ENCODE data around the gene ENC1. TPM values are rescaled to one million over a fixed set of nuclear protein-coding genes. Genes with fewer than 3 reads are reported as not detected.
A peak's percentile ranks its signal among the peaks of the same experiment; 100 is the strongest.

ENC1 gene
- total and polyA plus RNA-seq, 4 experiments from 2014 or later = 0.10 to 0.84 (median 0.68) TPM

DNA sequence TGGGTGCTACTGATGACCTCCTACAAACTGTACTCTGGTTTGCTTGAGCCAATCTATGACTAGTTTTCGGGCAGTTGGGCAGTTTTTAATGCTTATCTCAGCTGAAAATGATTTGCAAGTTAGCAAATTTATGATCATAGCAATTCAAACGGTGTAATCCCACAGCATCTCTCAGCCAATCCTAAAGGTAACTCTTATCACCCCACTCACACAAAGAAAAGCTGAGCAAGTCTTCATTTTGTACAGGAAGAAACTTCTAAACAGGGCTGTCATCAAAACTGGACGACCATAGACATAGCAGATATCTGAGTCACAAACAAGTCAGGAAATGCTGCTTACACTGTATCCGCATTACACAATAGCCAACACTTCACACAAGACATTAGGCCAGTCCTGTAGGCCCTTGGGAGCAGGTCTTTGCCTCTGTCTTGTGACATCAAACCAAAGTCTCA, 2.6 kb upstream of the ENC1 start:
- H3K27ac ChIP-seq (ENCODE audit: low read depth, low read length) = no peak overlapping the region
- intact Hi-C loops (cut with micrococcal nuclease) = loop anchor here (2.0 to 10.0 kb wide), 3 partner anchors 248 to 608 kb away; no protein-coding TSS in a partner anchor
- no peak overlapping the region for H3K27ac Mint-ChIP-seq
- ChIA-PET POLR2A (ENCODE audit: partially characterized antibody) (no interaction called here), CTCF (ENCODE audit: partially characterized antibody) (interaction anchor here (1.1 to 8.8 kb wide), 5 partner anchors 9 to 741 kb away, joined by 3 to 58 read pairs (median 4); no protein-coding TSS in a partner anchor)
- no peaks in the 10 kb centered on the region for H3K36me3 Mint-ChIP-seq
- no peak overlapping the region for H3K4me3 ChIP-seq (ENCODE audit: low read length in 2 of 2)
- H3K36me3 ChIP-seq (ENCODE audit: insufficient read depth, low read length) = no peaks in the 10 kb centered on the region
- H3K4me1 ChIP-seq (ENCODE audit: insufficient read depth, low read length) = peaks cover 25% of the 10 kb centered on the region
- H3K4me3 Mint-ChIP-seq = no peak overlapping the region
- DNase-seq = no peak
- no peaks in the 10 kb centered on the region for H3K9me3 ChIP-seq (ENCODE audit: control insufficient read depth in 1 of 2, low read length in 2 of 2)
- no peaks in the 10 kb centered on the region for H3K9me3 Mint-ChIP-seq
- H3K4me1 Mint-ChIP-seq = peaks cover 15 to 32% (median 22%) of the 10 kb centered on the region in 4 donors
- H3K27me3 ChIP-seq (ENCODE audit: insufficient read depth, low read length) = no peaks in the 10 kb centered on the region
- peaks cover 4 to 7% of the 10 kb centered on the region in 2 donors for H3K27me3 Mint-ChIP-seq

- H3K4me1 ChIP-seq (ENCODE audit: insufficient read depth, low read length) = peaks cover 25% of the 10 kb centered on the region
- H3K27me3 ChIP-seq (ENCODE audit: insufficient read depth, low read length) = no peaks in the 10 kb centered on the region
- Mint-ChIP-seq H3K4me3 (peak overlapping the region in 3 of 8 donors; percentile 89 to 96 (median 91)), H3K9me3 (no peaks in the 10 kb centered on the region), H3K36me3 (no peaks in the 10 kb centered on the region), H3K27ac (no peak overlapping the region), H3K27me3 (peaks cover 5 to 7% of the 10 kb centered on the region in 2 donors), H3K4me1 (peaks cover 15 to 33% (median 22%) of the 10 kb centered on the region in 4 donors)
- intact Hi-C loops (cut with micrococcal nuclease) = loop anchor here (2.0 to 10.0 kb wide), 3 partner anchors 248 to 608 kb away; no protein-coding TSS in a partner anchor
- no peaks in the 10 kb centered on the region for H3K9me3 ChIP-seq (ENCODE audit: control insufficient read depth in 1 of 2, low read length in 2 of 2)
- no peak overlapping the region for H3K27ac ChIP-seq (ENCODE audit: low read depth, low read length)
- H3K4me3 ChIP-seq (ENCODE audit: low read length in 2 of 2) = no peak overlapping the region
- DNase-seq = no peak
- no peaks in the 10 kb centered on the region for H3K36me3 ChIP-seq (ENCODE audit: insufficient read depth, low read length)
- ChIA-PET CTCF (ENCODE audit: partially characterized antibody) (interaction anchor here (1.1 to 8.8 kb wide), 5 partner anchors 8 to 740 kb away, joined by 3 to 58 read pairs (median 4); no protein-coding TSS in a partner anchor), POLR2A (ENCODE audit: partially characterized antibody) (no interaction called here)
Measured at GRCh38 chr5:74642543-74642863, 2.0 kb upstream of the ENC1 start.

DNA sequence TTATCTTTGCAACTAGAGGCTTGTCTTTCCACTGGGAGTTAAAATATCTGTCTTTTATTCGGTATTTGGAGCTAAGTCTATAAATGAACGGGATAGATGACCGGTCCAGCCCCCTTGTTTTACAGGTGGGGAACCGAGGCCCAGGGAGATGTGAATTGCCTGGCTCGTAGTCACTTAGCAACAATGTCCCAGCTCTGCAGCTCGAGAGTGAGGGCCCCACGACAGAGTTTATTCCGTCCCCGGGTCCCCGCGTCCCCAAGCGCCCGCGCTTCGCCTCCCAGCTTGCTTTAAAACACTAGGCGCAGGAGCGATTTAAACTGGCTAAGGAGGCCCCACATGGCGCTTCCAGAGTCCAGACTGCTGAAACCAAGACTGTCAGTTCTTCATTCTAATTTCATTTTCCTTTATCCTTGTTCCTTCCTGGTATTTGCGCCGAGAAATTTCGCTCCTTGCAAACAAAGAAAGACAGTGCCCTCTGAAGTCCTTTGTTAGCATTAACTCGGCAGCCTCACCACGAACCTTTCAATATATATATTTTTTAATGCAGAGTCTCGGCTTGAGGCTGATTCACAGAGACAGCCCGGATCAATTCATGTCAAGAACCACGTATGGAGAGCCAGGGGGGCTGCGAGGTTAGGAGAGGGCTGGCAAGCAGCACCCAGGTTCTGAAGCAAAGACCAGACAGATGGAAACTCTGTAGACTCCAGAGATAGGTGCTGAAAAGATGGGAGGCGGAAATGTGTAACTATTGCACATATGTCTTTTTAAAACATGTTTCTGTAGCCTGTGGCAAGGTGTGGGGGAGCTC, 1.4 kb upstream of the ENC1 start:
- Mint-ChIP-seq H3K4me1 (peaks cover 15 to 33% (median 22%) of the 10 kb centered on the region in 4 donors), H3K36me3 (no peaks in the 10 kb centered on the region), H3K27ac (peak overlapping the region in 1 of 7 donors; percentile 27), H3K4me3 (peak overlapping the region; percentile 84 to 96 (median 90)), H3K9me3 (no peaks in the 10 kb centered on the region), H3K27me3 (peaks cover 7 to 10% of the 10 kb centered on the region in 2 donors)
- Histone ChIP-seq H3K4me3 (ENCODE audit: low read length in 2 of 2) (peak overlapping the region in 1 of 2 donors; percentile 64), H3K4me1 (ENCODE audit: insufficient read depth, low read length) (peaks cover 25% of the 10 kb centered on the region), H3K27me3 (ENCODE audit: insufficient read depth, low read length) (no peaks in the 10 kb centered on the region), H3K27ac (ENCODE audit: low read depth, low read length) (no peak overlapping the region), H3K9me3 (ENCODE audit: control insufficient read depth in 1 of 2, low read length in 2 of 2) (no peaks in the 10 kb centered on the region), H3K36me3 (ENCODE audit: insufficient read depth, low read length) (no peaks in the 10 kb centered on the region)
- intact Hi-C loops (cut with micrococcal nuclease) = loop anchor here (2.0 to 10.0 kb wide), 6 partner anchors 65 to 1051 kb away; no protein-coding TSS in a partner anchor
- ChIA-PET CTCF (ENCODE audit: partially characterized antibody) (interaction anchor here (0.8 to 8.8 kb wide), 5 partner anchors 8 to 740 kb away, joined by 3 to 58 read pairs (median 4); no protein-coding TSS in a partner anchor), POLR2A (ENCODE audit: partially characterized antibody) (no interaction called here)
- peak in 3 of 5 donors; percentile 12 for DNase-seq

- peaks cover 25% of the 10 kb centered on the region for H3K4me1 ChIP-seq (ENCODE audit: insufficient read depth, low read length)
- ChIA-PET CTCF (ENCODE audit: partially characterized antibody) (interaction anchor here (0.8 to 8.8 kb wide), 9 partner anchors 8 to 739 kb away, joined by 3 to 58 read pairs (median 4); no protein-coding TSS in a partner anchor), POLR2A (ENCODE audit: partially characterized antibody) (interaction anchor here (1.0 to 2.1 kb wide), 3 partner anchors 9 to 62 kb away, joined by 3 to 9 read pairs (median 4); no protein-coding TSS in a partner anchor)
- intact Hi-C loops (cut with micrococcal nuclease) = loop anchor here (1.0 to 10.0 kb wide), 6 partner anchors 44 to 1050 kb away; partner anchors contain the start of gene HEXB
- no peaks in the 10 kb centered on the region for H3K9me3 ChIP-seq (ENCODE audit: control insufficient read depth in 1 of 2, low read length in 2 of 2)
- peaks cover 15 to 33% (median 22%) of the 10 kb centered on the region in 4 donors for H3K4me1 Mint-ChIP-seq
- no peak overlapping the region for H3K27ac ChIP-seq (ENCODE audit: low read depth, low read length)
- no peaks in the 10 kb centered on the region for H3K9me3 Mint-ChIP-seq
- peak overlapping the region; percentile 54 to 64 for H3K4me3 ChIP-seq (ENCODE audit: low read length in 2 of 2)
- H3K4me3 Mint-ChIP-seq = peak overlapping the region; percentile 84 to 96 (median 90)
- H3K36me3 Mint-ChIP-seq = no peaks in the 10 kb centered on the region
- H3K27ac Mint-ChIP-seq = peak overlapping the region in 2 of 7 donors; percentile 18 to 27
- H3K27me3 ChIP-seq (ENCODE audit: insufficient read depth, low read length) = no peaks in the 10 kb centered on the region
- peak in 3 of 5 donors; percentile 19 to 28 (median 19) for DNase-seq
- H3K27me3 Mint-ChIP-seq = peaks cover 10% of the 10 kb centered on the region in 2 donors
- H3K36me3 ChIP-seq (ENCODE audit: insufficient read depth, low read length) = no peaks in the 10 kb centered on the region
Measured at GRCh38 chr5:74640954-74641734, 616 bp upstream of the ENC1 start.

DNA sequence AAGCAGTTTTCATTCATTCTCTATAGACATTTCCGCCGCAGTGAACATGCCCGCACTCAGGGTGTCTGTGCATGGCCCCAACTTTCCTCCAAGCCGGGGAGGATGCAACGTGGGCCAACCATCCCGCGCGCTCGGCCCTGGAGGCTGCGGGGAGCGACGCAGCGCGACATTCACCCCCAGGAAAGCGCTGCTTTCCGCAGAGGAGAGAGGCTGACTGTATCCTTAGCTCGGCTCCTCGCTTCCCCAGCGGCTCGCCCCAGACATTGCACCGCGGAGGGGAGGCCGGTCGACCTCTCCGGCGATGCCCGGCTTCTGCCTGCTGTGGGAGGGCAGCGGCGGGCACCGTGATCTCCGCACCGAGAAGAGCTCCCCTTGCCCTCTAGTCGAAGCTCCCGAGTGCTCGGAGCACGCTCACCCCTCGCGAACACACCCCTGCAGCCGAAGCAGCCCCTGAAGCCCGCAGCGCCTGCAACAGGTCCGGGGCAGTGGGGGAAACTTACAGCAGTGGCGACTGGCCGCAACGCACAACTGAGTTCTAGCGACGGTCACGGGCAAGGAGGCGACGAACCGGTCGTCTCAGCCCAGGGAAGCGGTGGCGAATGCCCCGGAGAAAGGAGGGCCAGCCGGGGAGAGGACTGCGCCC, 600 bp downstream of the ENC1 start:
- H3K27ac Mint-ChIP-seq = peak overlapping the region in 3 of 7 donors; percentile 22 to 54 (median 36)
- H3K4me1 ChIP-seq (ENCODE audit: insufficient read depth, low read length) = peaks cover 25% of the 10 kb centered on the region
- H3K9me3 ChIP-seq (ENCODE audit: control insufficient read depth in 1 of 2, low read length in 2 of 2) = no peaks in the 10 kb centered on the region
- no peaks in the 10 kb centered on the region for H3K36me3 ChIP-seq (ENCODE audit: insufficient read depth, low read length)
- H3K4me3 Mint-ChIP-seq = peak overlapping the region; percentile 84 to 96 (median 90)
- intact Hi-C loops (cut with micrococcal nuclease) = loop anchor here (1.0 to 10.0 kb wide), 6 partner anchors 45 to 1049 kb away; partner anchors contain the start of gene HEXB
- DNase-seq = peak in 4 of 5 donors; percentile 16 to 26 (median 24)
- ChIA-PET CTCF (ENCODE audit: partially characterized antibody) (interaction anchor here (0.8 to 8.8 kb wide), 8 partner anchors 9 to 738 kb away, joined by 3 to 58 read pairs (median 5); no protein-coding TSS in a partner anchor), POLR2A (ENCODE audit: partially characterized antibody) (interaction anchor here (1.1 to 2.1 kb wide), 3 partner anchors 10 to 61 kb away, joined by 3 to 9 read pairs (median 3); no protein-coding TSS in a partner anchor)
- H3K9me3 Mint-ChIP-seq = no peaks in the 10 kb centered on the region
- peak overlapping the region; percentile 26 for H3K27ac ChIP-seq (ENCODE audit: low read depth, low read length)
- H3K4me1 Mint-ChIP-seq = peaks cover 15 to 33% (median 22%) of the 10 kb centered on the region in 4 donors
- H3K36me3 Mint-ChIP-seq = no peaks in the 10 kb centered on the region
- H3K4me3 ChIP-seq (ENCODE audit: low read length in 2 of 2) = peak overlapping the region; percentile 31 to 64
- H3K27me3 ChIP-seq (ENCODE audit: insufficient read depth, low read length) = no peaks in the 10 kb centered on the region
- peaks cover 10 to 13% of the 10 kb centered on the region in 2 donors for H3K27me3 Mint-ChIP-seq
